Right renal pelvis (tissue), 4 donors: Measurements from ENCODE around the gene ARHGEF7. TPM values are rescaled to one million over a fixed set of nuclear protein-coding genes. Genes with fewer than 3 reads are reported as not detected.

Experiments
- DNase-seq, 4 donors: peaks; one replicate each; pipeline ENCODE4 v3.0.0-alpha.2; 2013; ENCODE audit warnings: low read depth in 4 of 4, low spot score in 3 of 4, missing footprints in 1 of 4
- polyA plus RNA-seq, 4 donors: library from polyadenylated mRNA; unstranded; fragments of 120-200 nt; gene quantifications; one replicate each; pipeline ENCODE4 v1.2.1, GENCODE V29; 2013; ENCODE audit not compliant: insufficient read length in 4 of 4

The ARHGEF7 gene
- polyA plus RNA-seq, 4 donors: 62.0 to 80.2 (median 68.0) TPM

- no peak for DNase-seq
Observed at GRCh38 chr13:111287201-111287600, 172.1 kb downstream of the ARHGEF7 start.

- DNase-seq: no peak
Observed at GRCh38 chr13:111288276-111288675, 173.2 kb downstream of the ARHGEF7 start.

- no peak for DNase-seq
Observed at GRCh38 chr13:111289251-111289650, 174.1 kb downstream of the ARHGEF7 start.

- no peak for DNase-seq
Observed at GRCh38 chr13:111291908-111292307, 176.8 kb downstream of the ARHGEF7 start.

- no peak for DNase-seq
Observed at GRCh38 chr13:111292710-111293485, 177.8 kb downstream of the ARHGEF7 start.

GRCh38 chr13:111295886-111296285 lies 180.8 kb downstream of the ARHGEF7 start:
- DNase-seq: no peak

GRCh38 chr13:111296417-111296816 lies 181.3 kb downstream of the ARHGEF7 start:
- no peak for DNase-seq

GRCh38 chr13:111298214-111298975 lies 183.3 kb downstream of the ARHGEF7 start:
- no peak for DNase-seq

GRCh38 chr13:111302045-111302726 lies 187.1 kb downstream of the ARHGEF7 start:
- DNase-seq: no peak

- no peak for DNase-seq
Observed at GRCh38 chr13:111303559-111303958, 188.4 kb downstream of the ARHGEF7 start.

- no peak for DNase-seq
Observed at GRCh38 chr13:111304041-111304544, 189.0 kb downstream of the ARHGEF7 start.

- DNase-seq: no peak
Observed at GRCh38 chr13:111304603-111305289, 189.6 kb downstream of the ARHGEF7 start.

GRCh38 chr13:111312944-111313590 lies 198.0 kb downstream of the ARHGEF7 start:
- no peak for DNase-seq

GRCh38 chr13:111313911-111314425 lies 198.9 kb downstream of the ARHGEF7 start:
- DNase-seq: no peak

GRCh38 chr13:111314852-111315251 lies 199.7 kb downstream of the ARHGEF7 start:
- no peak for DNase-seq

GRCh38 chr13:111315347-111315995 lies 200.4 kb downstream of the ARHGEF7 start:
- DNase-seq: no peak

- DNase-seq: no peak
Observed at GRCh38 chr13:111316161-111316730, 201.1 kb downstream of the ARHGEF7 start.

- DNase-seq: no peak
Observed at GRCh38 chr13:111317042-111317550, 202.0 kb downstream of the ARHGEF7 start.
